A673 (cell line): ENCODE data around the gene BCAT1. TPM values are rescaled to one million over a fixed set of nuclear protein-coding genes. Genes with fewer than 3 reads are reported as not detected.
A peak's percentile ranks its signal among the peaks of the same experiment; 100 is the strongest.

Experiments
- BruUV-seq: library from RNA; stranded (reverse); fragments of 400-500 nt; replicated peaks from 2 replicates; lab custom pipeline; 2021; lab: Mats Ljungman, UMichigan
- CTCF ChIA-PET: fragments of 300-600 bp; sonication (Branson Sonifier 250); formaldehyde crosslinking; loops from one replicate; lab custom pipeline; 2022; ENCODE audit warnings: antibody characterized with exemption; lab: Charles Lee
- POLR2A ChIA-PET: fragments of 300-600 bp; sonication (Branson Sonifier 250); formaldehyde crosslinking; loops from one replicate; lab custom pipeline; 2022; ENCODE audit warnings: antibody characterized with exemption; ENCODE audit not compliant: low non-redundant PET; lab: Charles Lee
- DNase-seq: peaks from one replicate; pipeline ENCODE4 v3.0.0-alpha.2; 2015; ENCODE audit warnings: low spot score
- H3K27ac ChIP-seq: fragments of 200-600 bp; sonication (generic); 2 replicates; pipeline ENCODE4 v1.5.1; 2016; ENCODE audit warnings: mixed run types, low read depth, mild to moderate bottlenecking, mixed read lengths, antibody characterized with exemption, low read length; ENCODE audit not compliant: poor library complexity, severe bottlenecking
- H3K27me3 ChIP-seq: fragments of 200-600 bp; sonication (generic); replicated peaks from 2 replicates; pipeline ENCODE4 v1.6.1; 2017; ENCODE audit warnings: mixed run types, low read depth, mild to moderate bottlenecking, mixed read lengths, antibody characterized with exemption, low read length; ENCODE audit not compliant: insufficient read depth, poor library complexity
- H3K36me3 ChIP-seq: fragments of 200-600 bp; sonication (generic); 2 replicates; pipeline ENCODE4 v1.6.1; 2016; ENCODE audit warnings: mixed run types, mild to moderate bottlenecking, mixed read lengths, antibody characterized with exemption, low read length; ENCODE audit not compliant: insufficient read depth, poor library complexity, severe bottlenecking
- H3K4me1 ChIP-seq: fragments of 200-600 bp; sonication (generic); 2 replicates; pipeline ENCODE4 v1.6.1; 2017; ENCODE audit warnings: mixed run types, mild to moderate bottlenecking, mixed read lengths, antibody characterized with exemption, low read length; ENCODE audit not compliant: insufficient read depth, poor library complexity, severe bottlenecking
- H3K4me3 ChIP-seq: fragments of 200-600 bp; sonication (generic); 2 replicates; pipeline ENCODE4 v1.5.1; 2016; ENCODE audit warnings: low read depth, mixed run types, mild to moderate bottlenecking, mixed read lengths, low read length; ENCODE audit not compliant: poor library complexity, severe bottlenecking
- H3K9me3 ChIP-seq: fragments of 200-600 bp; sonication (generic); 2 replicates; pipeline ENCODE4 v1.6.1; 2016; ENCODE audit warnings: mixed run types, low read depth, mild to moderate bottlenecking, mixed read lengths, antibody characterized with exemption, low read length; ENCODE audit not compliant: poor library complexity, severe bottlenecking
- EZH2 ChIP-seq: fragments of 200-600 bp; sonication (generic); IDR thresholded peaks from 2 replicates; pipeline ENCODE4 v1.6.1; 2017; ENCODE audit warnings: borderline replicate concordance, low read depth, mild to moderate bottlenecking, mixed read lengths, antibody characterized with exemption, low read length; ENCODE audit not compliant: poor library complexity, severe bottlenecking
- intact Hi-C: fragments of 100-400 bp; cut with micrococcal nuclease; formaldehyde crosslinking; loops from one replicate; pipeline ENCODE4 v1.10.0; 2022; ENCODE audit not compliant: unreplicated experiment
- total RNA-seq: library from RNA; stranded (reverse); gene quantifications from 2 replicates; pipeline ENCODE4 v1.2.3, GENCODE V29; 2021
- TF ChIP-seq, protein P1 (sequence below): fragments of 300-800, 200-600 bp; sonication (generic); conservative IDR thresholded peaks from 2 replicates; pipeline ENCODE4 v1.5.1; 2017; ENCODE audit warnings: low read depth, mild to moderate bottlenecking, antibody characterized with exemption, low read length, moderate library complexity, mixed read lengths

Gene BCAT1
- total RNA-seq, 1 experiment from 2014 or later, result 195 TPM

DNA sequence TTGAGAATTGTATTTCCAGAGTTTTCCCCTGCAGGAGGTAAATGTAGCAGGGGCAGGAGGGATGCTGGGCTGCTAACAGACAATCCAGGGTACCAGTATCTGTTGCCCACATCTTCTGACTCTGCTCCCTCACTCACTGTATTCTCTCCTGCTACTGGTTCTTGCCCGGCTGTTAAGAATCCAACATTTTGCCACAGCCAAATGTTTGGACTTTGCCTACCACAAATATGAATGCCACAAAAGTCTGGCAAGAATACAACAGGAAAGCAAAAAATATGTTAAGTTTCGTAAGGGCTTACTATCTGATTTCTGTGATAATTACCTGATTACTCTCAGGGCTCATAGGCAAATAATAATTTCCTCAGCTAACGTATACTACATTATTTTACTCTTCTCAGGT is 160.0 kb downstream of the BCAT1 start:
- no TSS peak for BruUV-seq
- intact Hi-C loops, result no loop called here
- no peak overlapping the region for H3K27ac ChIP-seq
- ChIA-PET POLR2A (no interaction called here), CTCF (no interaction called here)
- no peak for DNase-seq
- H3K4me3 ChIP-seq, result no peak overlapping the region
- H3K36me3 ChIP-seq, result no peaks in the 10 kb centered on the region
- TF ChIP-seq, protein P1, sequence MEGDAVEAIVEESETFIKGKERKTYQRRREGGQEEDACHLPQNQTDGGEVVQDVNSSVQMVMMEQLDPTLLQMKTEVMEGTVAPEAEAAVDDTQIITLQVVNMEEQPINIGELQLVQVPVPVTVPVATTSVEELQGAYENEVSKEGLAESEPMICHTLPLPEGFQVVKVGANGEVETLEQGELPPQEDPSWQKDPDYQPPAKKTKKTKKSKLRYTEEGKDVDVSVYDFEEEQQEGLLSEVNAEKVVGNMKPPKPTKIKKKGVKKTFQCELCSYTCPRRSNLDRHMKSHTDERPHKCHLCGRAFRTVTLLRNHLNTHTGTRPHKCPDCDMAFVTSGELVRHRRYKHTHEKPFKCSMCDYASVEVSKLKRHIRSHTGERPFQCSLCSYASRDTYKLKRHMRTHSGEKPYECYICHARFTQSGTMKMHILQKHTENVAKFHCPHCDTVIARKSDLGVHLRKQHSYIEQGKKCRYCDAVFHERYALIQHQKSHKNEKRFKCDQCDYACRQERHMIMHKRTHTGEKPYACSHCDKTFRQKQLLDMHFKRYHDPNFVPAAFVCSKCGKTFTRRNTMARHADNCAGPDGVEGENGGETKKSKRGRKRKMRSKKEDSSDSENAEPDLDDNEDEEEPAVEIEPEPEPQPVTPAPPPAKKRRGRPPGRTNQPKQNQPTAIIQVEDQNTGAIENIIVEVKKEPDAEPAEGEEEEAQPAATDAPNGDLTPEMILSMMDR, result no peak
- no peak for TF ChIP-seq EZH2
- H3K9me3 ChIP-seq, result no peaks in the 10 kb centered on the region
- H3K27me3 ChIP-seq, result no peaks in the 10 kb centered on the region
- H3K4me1 ChIP-seq, result peaks cover 3% of the 10 kb centered on the region

DNA sequence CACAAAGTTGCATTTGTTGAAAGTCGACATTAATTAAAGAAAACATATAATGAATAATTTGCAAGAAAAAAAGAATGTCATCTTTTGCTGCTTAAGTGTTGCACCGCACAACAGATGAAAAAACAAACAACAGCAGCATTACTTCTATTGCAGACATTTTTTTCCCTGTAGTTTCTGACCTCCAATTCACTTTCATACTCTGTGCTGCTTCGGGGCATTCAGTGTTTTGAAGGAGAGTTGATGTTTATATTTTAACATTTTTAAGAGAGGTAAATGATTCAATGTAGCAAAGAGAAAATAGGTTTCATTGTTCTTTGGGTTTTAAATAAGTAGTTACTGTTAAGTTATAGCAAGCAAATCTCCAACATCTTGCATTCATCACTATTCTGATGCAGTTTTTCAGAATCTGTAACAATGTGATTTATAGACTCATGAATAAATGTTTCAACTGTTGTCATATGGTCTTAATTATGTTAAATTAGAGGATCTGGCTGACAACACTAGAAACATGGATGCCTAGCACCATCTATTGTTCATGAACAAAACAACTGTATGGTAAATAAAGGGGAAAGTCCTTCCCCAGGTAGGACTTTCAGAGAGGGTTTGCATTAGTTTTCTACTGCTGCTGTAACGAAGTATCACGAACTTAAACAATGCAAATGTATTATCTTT is 168.1 kb downstream of the BCAT1 start:
- POLR2A ChIA-PET, result no interaction called here
- H3K27me3 ChIP-seq, result no peaks in the 10 kb centered on the region
- H3K4me1 ChIP-seq, result peaks cover 50% of the 10 kb centered on the region
- H3K9me3 ChIP-seq, result no peaks in the 10 kb centered on the region
- no peak for TF ChIP-seq EZH2
- TF ChIP-seq, protein P1, result peak; percentile 59
- H3K36me3 ChIP-seq, result no peaks in the 10 kb centered on the region
- BruUV-seq, result no TSS peak
- peak; percentile 78 for DNase-seq
- intact Hi-C loops, result loop anchor here (5.0 kb wide), 1 partner anchor 1924 kb away; no protein-coding TSS in a partner anchor
- no peak overlapping the region for H3K4me3 ChIP-seq
- peak overlapping the region; percentile 46 for H3K27ac ChIP-seq
- CTCF ChIA-PET, result interaction anchor here (0.7 kb wide), 1 partner anchor 36 kb away, joined by 4 read pairs; no protein-coding TSS in a partner anchor

DNA sequence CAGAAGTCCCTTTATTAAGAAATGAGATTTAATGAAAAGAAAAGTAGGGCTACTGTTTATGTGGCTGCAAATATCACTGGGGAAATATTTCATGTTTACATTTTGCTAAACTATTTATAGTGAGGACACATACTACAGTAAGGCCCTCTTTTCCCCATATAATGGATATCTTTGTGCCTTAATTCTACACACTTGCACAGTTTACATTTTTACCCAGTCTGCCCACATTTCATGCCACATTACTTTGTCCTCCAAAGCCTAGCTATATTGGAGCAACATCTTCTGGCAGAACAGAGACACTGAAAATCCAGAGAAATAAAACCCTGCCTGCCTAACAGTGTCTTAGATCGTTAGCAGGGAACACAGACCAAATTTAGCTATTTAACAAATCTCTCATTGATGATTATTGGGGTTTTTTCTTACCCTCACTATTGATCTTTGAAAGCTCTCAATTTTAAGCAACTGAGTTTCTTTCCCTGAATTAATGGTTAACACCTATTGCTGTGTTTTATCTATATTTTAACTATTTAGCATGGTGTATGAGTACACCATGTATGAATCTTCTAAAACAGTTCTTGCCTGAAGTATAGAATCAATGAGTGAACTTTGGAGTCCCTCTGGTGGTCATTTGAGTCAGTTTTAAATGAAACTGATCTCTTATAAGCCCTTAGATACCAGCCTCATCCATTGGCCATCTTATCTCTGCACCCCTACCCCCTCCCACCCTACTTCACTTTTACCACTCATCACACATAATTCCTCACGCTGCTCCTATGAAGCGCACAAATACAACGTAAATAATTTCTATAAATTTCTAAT is 170.2 kb downstream of the BCAT1 start:
- intact Hi-C loops, result loop anchor here (2.0 to 5.0 kb wide), 4 partner anchors 416 to 1572 kb away; no protein-coding TSS in a partner anchor
- Histone ChIP-seq H3K4me3 (no peak overlapping the region), H3K9me3 (no peaks in the 10 kb centered on the region), H3K27ac (peak overlapping the region; percentile 52), H3K4me1 (peaks cover 55% of the 10 kb centered on the region), H3K27me3 (no peaks in the 10 kb centered on the region), H3K36me3 (no peaks in the 10 kb centered on the region)
- BruUV-seq, result no TSS peak
- peak; percentile 81 for DNase-seq
- ChIA-PET CTCF (interaction anchor here (0.5 to 1.4 kb wide), 2 partner anchors 471 to 1573 kb away, joined by 3 to 5 read pairs; no protein-coding TSS in a partner anchor), POLR2A (interaction anchor here (0.7 kb wide), 1 partner anchor 469 kb away, joined by 6 read pairs; no protein-coding TSS in a partner anchor)
- TF ChIP-seq EZH2, result no peak
- TF ChIP-seq, protein P1, result peak; percentile 60
